RWPE2 (cell line): ENCODE measurements around the gene ANKZF1.

Source experiments
- ATAC-seq: fragments of 200-7000 bp; cut with Tn5 transposase; 3 replicates; pipeline ENCODE4 v1.9.1; 2021; ENCODE audit warnings: low read depth
- DNase-seq: peaks from one replicate; pipeline ENCODE4 v3.0.0-alpha.2; 2020; ENCODE audit warnings: low spot score
- H3K27ac ChIP-seq: fragments of 450-650 bp; 2 replicates; pipeline ENCODE4 v1.5.1; 2017; ENCODE audit warnings: mild to moderate bottlenecking; ENCODE audit not compliant: poor library complexity, severe bottlenecking
- H3K27me3 ChIP-seq: fragments of 250-450 bp; sonication (Bioruptor Pico); 2 replicates; pipeline ENCODE4 v1.5.1; 2021; ENCODE audit warnings: mild to moderate bottlenecking, moderate library complexity; ENCODE audit not compliant: insufficient read depth, poor library complexity, severe bottlenecking
- H3K36me3 ChIP-seq: fragments of 250-450 bp; sonication (Bioruptor Pico); 2 replicates; pipeline ENCODE4 v1.5.1; 2020; ENCODE audit warnings: low read depth, mild to moderate bottlenecking, moderate library complexity
- H3K4me1 ChIP-seq: fragments of 250-450 bp; sonication (Bioruptor Pico); 2 replicates; pipeline ENCODE4 v1.5.1; 2021; ENCODE audit warnings: mild to moderate bottlenecking, moderate library complexity; ENCODE audit not compliant: insufficient read depth, poor library complexity, severe bottlenecking
- H3K4me3 ChIP-seq: fragments of 250-450 bp; sonication (Bioruptor Pico); 2 replicates; pipeline ENCODE4 v1.5.1; 2021; ENCODE audit warnings: mild to moderate bottlenecking, moderate library complexity; ENCODE audit not compliant: severe bottlenecking
- H3K9me3 ChIP-seq: fragments of 250-450 bp; sonication (Bioruptor Pico); 2 replicates; pipeline ENCODE4 v1.5.1; 2021; ENCODE audit warnings: mild to moderate bottlenecking, moderate library complexity; ENCODE audit not compliant: severe bottlenecking
- CTCF ChIP-seq: fragments of 450-650 bp; IDR thresholded peaks from one replicate; pipeline ENCODE4 v1.5.1; 2017; ENCODE audit warnings: mild to moderate bottlenecking, moderate library complexity; ENCODE audit not compliant: poor library complexity, severe bottlenecking

The ANKZF1 gene

GRCh38 chr2:219228911-219229304, 698 bp upstream of the ANKZF1 start:
- Histone ChIP-seq H3K27me3 (no peaks in the 10 kb centered on the region), H3K4me3 (peak overlapping the region; percentile 68), H3K27ac (peak overlapping the region; percentile 82), H3K4me1 (peaks cover 7% of the 10 kb centered on the region), H3K9me3 (no peaks in the 10 kb centered on the region), H3K36me3 (peaks cover 72% of the 10 kb centered on the region)
- peak; percentile 4; the same call in 2 of the 3 replicates for ATAC-seq
- no peak for TF ChIP-seq CTCF
- no peak for DNase-seq

GRCh38 chr2:219230059-219230540, 494 bp downstream of the ANKZF1 start:
- Histone ChIP-seq H3K27ac (peak overlapping the region; percentile 82), H3K27me3 (no peaks in the 10 kb centered on the region), H3K4me3 (peak overlapping the region; percentile 68), H3K9me3 (no peaks in the 10 kb centered on the region), H3K36me3 (peaks cover 70% of the 10 kb centered on the region), H3K4me1 (peaks cover 7% of the 10 kb centered on the region)
- TF ChIP-seq CTCF = no peak
- DNase-seq = no peak
- ATAC-seq = peak; percentile 37

GRCh38 chr2:219234331-219234730, 4.7 kb downstream of the ANKZF1 start:
- Histone ChIP-seq H3K27me3 (no peaks in the 10 kb centered on the region), H3K36me3 (peaks cover 79% of the 10 kb centered on the region), H3K4me3 (no peak overlapping the region), H3K9me3 (no peaks in the 10 kb centered on the region), H3K4me1 (peaks cover 4% of the 10 kb centered on the region), H3K27ac (no peak overlapping the region)
- DNase-seq = no peak
- no peak for TF ChIP-seq CTCF
- no peak for ATAC-seq

- DNase-seq (no peak), ATAC-seq (no peak)
- H3K9me3 ChIP-seq = no peaks in the 10 kb centered on the region
- H3K27me3 ChIP-seq = no peaks in the 10 kb centered on the region
- peaks cover 8% of the 10 kb centered on the region for H3K4me1 ChIP-seq
- no peak for TF ChIP-seq CTCF
- H3K27ac ChIP-seq = no peak overlapping the region
- H3K4me3 ChIP-seq = no peak overlapping the region
- peaks cover 26% of the 10 kb centered on the region for H3K36me3 ChIP-seq
Observed at GRCh38 chr2:219243291-219243761, 13.7 kb downstream of the ANKZF1 start.

GRCh38 chr2:219244789-219245147, 15.2 kb downstream of the ANKZF1 start:
- Histone ChIP-seq H3K36me3 (peaks cover 23% of the 10 kb centered on the region), H3K27ac (peak overlapping the region; percentile 97), H3K4me1 (peaks cover 21% of the 10 kb centered on the region), H3K9me3 (no peaks in the 10 kb centered on the region), H3K4me3 (peak overlapping the region; percentile 50), H3K27me3 (no peaks in the 10 kb centered on the region)
- no peak for TF ChIP-seq CTCF
- ATAC-seq (no peak), DNase-seq (no peak)
